HG02870 (cell line): ENCODE results near the gene KRT82.

Experiments
- ATAC-seq: cut with Tn5 transposase; IDR thresholded peaks from one replicate; pipeline ENCODE4 v1.9.1; 2021; ENCODE audit warnings: mild to moderate bottlenecking, moderate library complexity; ENCODE audit not compliant: unreplicated experiment

Gene KRT82

GRCh38 chr12:52436000-52436827, 30.1 kb upstream of the KRT82 start:
- no peak for ATAC-seq

- no peak for ATAC-seq
Measured at GRCh38 chr12:52435659-52435999, 29.5 kb upstream of the KRT82 start.

- no peak for ATAC-seq
Measured at GRCh38 chr12:52434760-52435530, 28.8 kb upstream of the KRT82 start.

- no peak for ATAC-seq
Measured at GRCh38 chr12:52434081-52434733, 28.1 kb upstream of the KRT82 start, which contains the start of gene KRT75. TSS of gene KRT75 (minus strand) at chr12:52434371. CDS start at chr12:52434304, 67 bp downstream.

GRCh38 chr12:52433501-52434080, 27.5 kb upstream of the KRT82 start:
- no peak for ATAC-seq

GRCh38 chr12:52432559-52433207, 26.5 kb upstream of the KRT82 start:
- ATAC-seq = no peak

- no peak for ATAC-seq
Measured at GRCh38 chr12:52428121-52428520, 22.0 kb upstream of the KRT82 start.

GRCh38 chr12:52427083-52427482, 20.9 kb upstream of the KRT82 start:
- no peak for ATAC-seq

- ATAC-seq = no peak
Measured at GRCh38 chr12:52426034-52426433, 19.9 kb upstream of the KRT82 start.

GRCh38 chr12:52425466-52425865, 19.3 kb upstream of the KRT82 start:
- no peak for ATAC-seq

GRCh38 chr12:52423661-52424500, 17.7 kb upstream of the KRT82 start:
- no peak for ATAC-seq

GRCh38 chr12:52423035-52423434, 16.9 kb upstream of the KRT82 start:
- no peak for ATAC-seq

- no peak for ATAC-seq
Measured at GRCh38 chr12:52419656-52420055, 13.5 kb upstream of the KRT82 start.

GRCh38 chr12:52418576-52419110, 12.5 kb upstream of the KRT82 start:
- no peak for ATAC-seq

GRCh38 chr12:52417740-52418139, 11.6 kb upstream of the KRT82 start:
- ATAC-seq = no peak

- no peak for ATAC-seq
Measured at GRCh38 chr12:52416795-52417194, 10.7 kb upstream of the KRT82 start.

GRCh38 chr12:52415870-52416750, 10.0 kb upstream of the KRT82 start:
- ATAC-seq = no peak

GRCh38 chr12:52414936-52415335, 8.8 kb upstream of the KRT82 start:
- ATAC-seq = no peak
